IPS-NIHi7 (cell line): ENCODE measurements around the gene NFATC3.

Experiments
- DNase-seq: peaks from one replicate; pipeline ENCODE4 v3.0.0; 2012; ENCODE audit warnings: mixed read lengths; ENCODE audit errors: extremely low spot score

NFATC3 gene

DNA sequence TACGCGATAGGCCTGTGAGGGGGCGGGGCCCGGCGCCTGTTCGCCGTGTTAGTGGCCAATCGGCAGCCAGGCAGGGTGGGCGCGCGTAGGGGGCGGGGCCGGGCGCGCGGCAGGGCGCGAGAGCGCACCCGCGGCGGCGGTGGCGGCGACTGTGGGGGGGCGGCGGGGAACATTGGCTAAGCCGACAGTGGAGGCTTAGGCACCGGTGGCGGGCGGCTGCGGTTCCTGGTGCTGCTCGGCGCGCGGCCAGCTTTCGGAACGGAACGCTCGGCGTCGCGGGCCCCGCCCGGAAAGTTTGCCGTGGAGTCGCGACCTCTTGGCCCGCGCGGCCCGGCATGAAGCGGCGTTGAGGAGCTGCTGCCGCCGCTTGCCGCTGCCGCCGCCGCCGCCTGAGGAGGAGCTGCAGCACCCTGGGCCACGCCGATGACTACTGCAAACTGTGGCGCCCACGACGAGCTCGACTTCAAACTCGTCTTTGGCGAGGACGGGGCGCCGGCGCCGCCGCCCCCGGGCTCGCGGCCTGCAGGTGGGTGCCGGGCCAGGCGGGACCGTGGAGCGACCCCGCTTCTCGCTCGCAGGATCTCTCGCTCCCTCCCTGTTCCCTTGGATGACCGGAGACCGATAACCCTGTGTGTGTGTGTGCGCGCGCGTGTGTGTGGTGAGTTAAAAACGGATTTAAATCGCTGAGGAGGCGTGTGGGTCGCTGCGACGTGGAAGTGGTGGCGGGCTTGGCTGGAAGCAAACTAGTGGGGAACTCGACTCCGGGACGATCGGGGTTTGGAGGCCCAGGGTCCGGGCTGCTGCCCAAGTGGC is at the start of gene NFATC3:
TSS of gene NFATC3 (plus strand) at position 112 of the 813 bp plus-strand sequence. CDS start at position 424, 312 bp downstream.
- peak; percentile 98 for DNase-seq

DNA sequence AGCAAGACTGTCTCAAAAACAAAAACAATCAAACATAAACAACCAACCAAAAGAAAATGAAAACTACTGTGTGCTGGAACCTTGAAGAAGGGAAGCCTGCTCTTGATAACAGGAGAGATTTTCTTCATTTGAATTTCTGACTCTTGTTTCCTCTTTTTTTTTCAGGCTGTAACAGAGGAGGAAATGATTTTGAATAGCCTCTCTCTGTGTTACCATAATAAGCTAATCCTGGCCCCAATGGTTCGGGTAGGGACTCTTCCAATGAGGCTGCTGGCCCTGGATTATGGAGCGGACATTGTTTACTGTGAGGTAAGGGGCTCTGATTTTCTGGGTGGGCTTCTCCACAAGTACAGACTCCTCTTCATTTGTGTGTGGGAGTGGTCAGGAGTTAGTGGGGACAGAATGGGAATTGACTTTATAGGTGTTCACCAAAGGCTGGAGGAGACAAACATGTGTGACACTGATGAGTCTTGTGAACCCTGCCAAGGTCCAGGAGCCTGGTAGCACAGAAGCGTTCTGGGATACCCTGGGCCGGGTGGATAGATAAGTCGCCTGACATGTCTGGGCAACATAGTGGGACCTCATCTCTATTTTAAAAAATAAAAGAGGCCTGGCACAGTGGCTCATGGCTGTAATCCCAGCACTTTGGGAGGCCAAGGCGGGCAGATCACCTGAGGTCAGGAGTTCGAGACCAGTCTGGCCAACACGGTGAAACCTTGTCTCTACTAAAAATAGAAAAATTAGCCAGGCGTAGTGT is 47.2 kb upstream of the NFATC3 start:
- DNase-seq: no peak

DNA sequence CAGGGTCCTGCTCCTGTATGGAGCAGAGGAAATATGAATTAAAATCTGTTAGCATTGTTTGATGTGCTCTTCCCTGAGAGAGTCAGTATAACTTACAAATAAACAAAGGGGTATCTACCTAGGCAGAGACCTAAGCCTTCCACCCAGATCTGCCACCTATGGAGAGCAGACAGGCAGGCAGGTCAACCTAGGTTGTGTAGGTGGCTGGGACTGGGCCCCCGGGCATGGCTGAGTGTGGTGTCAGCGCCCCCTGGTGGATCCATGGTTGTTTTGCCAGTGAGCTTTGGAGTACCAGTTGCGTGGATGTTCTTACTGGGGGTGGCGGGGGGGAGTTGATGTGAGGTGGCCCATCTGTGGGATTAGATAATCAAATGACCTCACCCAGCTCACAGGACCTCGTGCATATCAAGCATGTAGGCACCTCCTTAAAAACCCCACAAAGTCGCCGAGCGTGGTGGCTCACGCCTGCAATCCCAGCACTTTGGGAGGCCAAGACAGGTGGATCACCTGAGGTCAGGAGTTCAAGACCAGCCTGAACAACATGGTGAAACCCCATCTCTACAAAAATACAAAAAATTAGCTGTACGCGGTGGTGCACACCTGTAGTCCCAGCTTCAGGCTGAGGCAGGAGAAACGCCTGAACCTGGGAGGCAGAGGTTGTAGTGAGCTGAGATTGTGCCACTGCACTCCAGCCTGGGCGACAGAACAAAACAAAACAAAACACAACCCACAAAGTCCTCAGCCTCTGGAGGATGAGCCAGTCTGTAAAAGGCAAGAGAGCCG is 44.5 kb upstream of the NFATC3 start:
- peak; percentile 96 for DNase-seq

DNA sequence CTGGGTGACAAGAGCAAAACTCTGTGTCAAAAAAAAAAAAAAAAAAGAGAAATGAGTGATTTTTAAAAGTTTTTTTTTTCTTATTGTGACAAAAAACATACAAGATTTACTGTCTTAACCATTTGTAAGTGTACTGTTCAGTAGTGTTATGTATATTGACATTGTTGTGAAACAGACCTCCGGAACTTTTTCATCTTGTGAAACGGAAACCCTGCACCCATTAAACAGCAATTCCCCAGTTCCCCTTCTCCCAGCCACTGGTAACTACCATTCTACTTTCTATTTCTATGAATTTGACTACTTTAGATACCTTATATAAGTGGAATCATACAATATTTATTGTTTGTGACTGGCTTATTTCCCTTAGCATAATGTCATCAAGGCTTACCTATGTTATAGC is 43.4 kb upstream of the NFATC3 start:
- DNase-seq: no peak

DNA sequence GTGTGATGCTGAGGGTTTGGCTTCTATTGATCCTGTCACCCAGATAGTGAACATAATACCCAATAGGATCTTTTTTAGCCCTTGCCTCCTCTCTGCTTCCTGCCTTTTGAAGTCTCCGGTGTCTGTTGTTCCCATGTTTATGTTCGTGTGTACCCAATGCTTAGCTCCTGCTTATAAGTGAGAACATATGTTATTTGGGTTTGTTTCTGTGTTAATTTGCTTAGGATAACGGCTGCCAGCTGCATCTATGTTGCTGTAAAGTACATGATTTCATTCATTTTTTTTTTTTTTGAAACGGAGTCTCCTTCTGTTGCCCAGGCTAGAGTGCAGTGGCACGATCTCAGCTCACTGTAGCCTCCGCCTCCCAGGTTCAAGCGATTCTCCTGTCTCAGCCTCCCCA is 39.1 kb upstream of the NFATC3 start:
- no peak for DNase-seq

DNA sequence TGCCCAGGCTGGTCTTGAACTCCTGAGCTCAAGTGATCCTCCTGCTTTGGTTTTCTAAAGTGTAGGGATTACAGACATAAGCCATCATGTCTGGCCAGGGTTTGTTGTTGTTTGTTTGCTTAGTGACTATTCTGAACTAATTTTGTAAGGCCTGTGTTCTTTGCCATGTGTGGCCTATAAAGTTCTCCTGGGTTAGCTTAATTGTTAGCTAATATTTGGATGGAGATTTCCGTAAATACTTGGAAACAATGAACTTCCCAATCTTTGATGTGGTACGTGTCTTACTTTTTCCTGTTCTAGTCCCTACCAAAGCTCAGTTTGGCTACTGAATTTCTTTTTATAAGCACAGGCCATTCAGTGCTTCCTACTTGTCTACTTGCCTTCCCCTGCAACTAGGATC is 37.2 kb upstream of the NFATC3 start:
- no peak for DNase-seq

DNA sequence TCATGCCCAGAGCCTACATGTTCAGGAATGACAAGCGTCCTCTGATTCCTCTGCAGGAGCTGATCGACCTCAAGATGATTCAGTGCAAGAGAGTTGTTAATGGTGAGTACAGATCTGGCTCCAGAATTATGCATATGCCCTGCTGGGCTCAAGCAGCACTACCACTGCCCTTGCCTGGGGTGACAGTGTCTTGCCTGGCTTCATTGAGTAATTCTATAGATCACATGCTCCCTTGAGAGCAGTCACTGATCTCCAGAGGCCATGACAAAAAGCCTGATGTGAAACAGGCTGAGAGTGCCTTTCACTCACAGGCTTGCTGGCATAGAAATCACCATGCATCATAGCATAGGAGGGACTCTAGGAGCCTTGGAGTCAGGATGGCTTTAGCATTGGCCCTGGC is 35.7 kb upstream of the NFATC3 start:
- no peak for DNase-seq

DNA sequence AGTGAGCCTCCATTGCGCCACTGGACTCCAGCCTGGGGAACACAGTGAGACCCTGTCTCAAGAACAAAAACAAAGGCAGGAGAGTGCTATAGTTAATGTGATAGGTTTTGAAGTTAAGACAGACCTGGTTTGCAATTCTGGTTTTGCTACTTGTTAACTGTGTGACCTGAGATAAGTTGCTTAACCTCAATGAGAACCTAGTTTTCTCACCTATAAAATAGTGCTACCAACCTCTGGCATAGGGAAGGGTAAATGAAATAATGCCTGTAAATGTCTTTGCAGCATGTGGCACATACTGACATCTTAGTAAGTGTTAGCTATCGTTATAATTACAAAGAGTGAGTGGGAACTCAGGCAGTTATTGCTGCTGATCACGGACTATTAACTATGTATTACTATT is 29.8 kb upstream of the NFATC3 start:
- DNase-seq: no peak

DNA sequence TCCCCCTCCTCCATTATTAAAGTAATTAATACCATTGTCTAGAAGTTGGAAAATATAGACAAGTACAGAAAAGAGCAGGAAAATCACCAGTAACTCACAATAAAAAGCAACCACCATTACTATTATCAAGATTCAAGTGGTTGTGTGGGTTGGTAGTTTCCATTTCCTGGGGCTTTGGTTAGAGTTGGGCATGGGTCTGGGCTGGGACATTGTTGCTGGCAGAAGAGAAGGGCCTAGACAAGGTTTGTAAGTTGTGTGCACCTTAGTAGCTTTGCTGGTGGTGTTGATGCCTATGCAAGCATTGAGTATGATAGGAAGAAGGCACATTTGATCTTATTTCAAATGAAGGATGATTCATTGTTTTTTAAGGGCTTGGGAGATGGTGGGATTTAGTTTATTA is 25.4 kb upstream of the NFATC3 start:
- DNase-seq: no peak

DNA sequence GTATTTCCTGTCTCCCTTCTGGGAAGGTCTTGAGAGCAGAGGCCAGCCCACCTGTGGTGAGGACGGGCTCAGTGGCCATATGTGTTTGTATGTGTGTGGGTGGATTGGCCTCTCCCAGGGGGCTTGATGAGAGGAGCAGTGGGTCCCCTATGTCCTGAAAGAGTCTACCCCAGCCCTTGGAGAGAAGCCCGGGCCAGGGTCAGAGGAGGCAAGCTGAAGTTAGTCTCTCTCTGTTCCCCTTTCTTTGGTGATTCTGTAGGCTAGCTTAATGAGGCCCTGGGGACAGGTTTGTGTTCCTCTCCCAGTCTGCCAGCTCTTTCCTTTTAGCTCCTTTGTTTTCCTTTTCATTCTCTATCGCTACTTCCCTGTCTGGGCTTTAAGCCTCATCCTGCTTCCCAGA is 23.8 kb upstream of the NFATC3 start:
- DNase-seq: no peak

DNA sequence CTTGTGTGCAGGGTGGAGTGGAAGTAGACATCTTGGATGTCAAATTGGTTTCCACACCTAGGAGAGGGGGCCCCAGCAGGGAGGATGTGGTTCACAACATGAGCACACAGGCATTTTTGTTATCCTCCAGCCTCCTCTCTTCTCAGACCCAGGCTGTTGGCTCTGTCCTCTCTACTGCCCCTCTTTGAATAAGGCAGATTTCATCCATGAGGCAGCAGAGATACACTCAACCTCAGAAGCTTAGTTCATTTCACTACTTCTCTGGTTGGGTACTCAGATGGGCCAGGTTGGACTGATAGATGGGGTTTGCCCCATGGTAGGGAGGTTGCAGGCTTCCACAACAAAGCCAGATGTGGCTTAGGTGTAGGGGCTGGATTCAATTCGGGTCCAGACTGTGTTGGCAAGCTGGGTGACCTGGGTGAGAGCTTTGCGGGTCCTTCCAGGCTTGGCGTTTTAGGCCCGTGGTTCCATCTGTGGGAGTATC is 22.2 kb upstream of the NFATC3 start:
- DNase-seq: no peak

DNA sequence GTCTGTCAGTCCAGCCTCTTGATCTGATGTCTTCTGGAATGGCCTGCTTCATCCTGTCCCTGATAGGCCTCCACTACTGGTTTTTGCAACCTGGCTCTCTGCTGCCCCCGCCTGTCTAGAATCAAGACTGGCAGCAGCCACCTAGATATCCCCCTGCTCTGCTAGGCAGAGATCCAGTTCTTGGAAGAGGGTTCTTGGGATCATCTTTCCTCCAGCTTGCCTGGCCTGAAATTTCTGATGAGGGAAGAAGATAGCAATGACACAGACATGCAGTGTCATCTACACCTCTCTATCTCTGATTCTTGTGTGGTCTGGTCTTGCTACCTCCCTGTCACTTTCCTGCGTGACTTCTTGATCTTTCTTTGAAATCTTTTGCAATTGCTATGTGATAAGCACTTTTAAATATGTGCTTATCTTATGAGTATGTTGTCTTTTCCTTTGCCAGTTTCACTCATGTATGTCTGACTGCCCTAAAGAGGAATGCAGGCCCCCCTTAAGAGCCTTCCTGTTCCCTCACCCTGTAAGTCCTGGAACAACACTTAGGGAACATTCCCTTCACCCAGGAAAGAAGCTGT is 20.3 kb upstream of the NFATC3 start:
- peak; percentile 92 for DNase-seq

DNA sequence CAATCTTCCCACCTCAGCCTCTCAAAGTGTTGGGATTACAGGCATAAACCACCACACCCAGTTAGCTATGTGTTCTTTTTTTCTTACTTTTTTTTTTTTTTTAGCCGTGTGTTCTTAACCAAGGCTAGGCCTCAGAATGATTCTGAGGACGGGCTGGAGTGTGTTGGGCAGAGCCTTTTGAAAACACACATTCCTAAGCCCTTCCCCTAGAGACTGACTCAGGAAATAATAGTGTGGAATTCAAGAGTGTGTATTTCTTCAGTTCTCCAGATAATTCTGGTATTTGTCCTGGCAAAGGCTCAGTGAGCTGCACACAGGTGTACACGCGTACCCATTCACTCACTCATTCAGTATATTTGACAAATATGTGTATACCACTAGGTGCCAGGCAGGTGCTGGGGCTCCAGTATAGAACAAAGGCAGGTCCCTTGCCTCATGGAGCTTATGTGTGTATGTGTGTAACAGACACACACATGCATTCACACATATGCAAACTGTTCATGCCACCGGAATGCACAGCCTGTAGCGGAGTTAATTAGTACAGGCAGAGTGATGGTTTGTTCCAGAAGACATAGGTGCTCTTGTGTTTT is 19.4 kb upstream of the NFATC3 start:
- DNase-seq: peak; percentile 2

DNA sequence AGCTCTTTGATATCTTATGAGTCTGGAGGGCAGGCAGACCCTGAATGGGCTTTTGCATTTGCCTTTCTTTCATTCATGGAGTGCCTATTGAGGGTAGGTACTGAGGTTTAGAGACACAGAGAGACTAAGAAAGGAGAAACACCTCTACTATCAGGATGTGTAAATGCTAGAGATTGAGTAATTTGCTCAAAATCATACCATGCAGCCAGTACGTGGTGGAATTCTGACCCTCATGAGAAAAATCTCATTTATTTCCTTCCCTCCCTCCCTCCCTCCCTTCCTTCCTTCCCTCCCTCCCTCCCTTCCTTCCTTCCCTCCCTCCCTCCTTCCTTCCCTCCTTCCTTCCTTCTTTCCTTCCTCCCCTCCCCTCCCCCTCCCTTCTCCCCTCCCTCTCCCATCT is 18.4 kb upstream of the NFATC3 start:
- DNase-seq: no peak

DNA sequence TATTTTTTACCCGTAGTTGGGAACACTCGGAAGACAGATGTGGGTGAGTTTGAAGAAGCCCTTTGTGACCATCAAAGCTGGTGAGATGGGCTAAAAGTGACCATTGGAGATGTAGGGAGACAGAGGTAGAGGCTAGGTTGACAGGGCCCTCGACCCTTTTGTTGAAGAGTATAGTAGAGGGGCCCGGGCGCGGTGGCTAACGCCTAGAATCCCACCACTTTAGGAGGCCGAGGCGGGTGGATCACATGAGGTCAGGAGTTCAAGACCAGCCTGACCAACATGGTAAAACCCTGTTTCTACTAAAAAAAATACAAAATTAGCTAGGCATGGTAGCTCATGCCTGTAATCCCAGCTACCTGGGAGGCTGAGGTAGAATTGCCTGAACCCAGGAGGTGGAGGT is 16.2 kb upstream of the NFATC3 start:
- no peak for DNase-seq

DNA sequence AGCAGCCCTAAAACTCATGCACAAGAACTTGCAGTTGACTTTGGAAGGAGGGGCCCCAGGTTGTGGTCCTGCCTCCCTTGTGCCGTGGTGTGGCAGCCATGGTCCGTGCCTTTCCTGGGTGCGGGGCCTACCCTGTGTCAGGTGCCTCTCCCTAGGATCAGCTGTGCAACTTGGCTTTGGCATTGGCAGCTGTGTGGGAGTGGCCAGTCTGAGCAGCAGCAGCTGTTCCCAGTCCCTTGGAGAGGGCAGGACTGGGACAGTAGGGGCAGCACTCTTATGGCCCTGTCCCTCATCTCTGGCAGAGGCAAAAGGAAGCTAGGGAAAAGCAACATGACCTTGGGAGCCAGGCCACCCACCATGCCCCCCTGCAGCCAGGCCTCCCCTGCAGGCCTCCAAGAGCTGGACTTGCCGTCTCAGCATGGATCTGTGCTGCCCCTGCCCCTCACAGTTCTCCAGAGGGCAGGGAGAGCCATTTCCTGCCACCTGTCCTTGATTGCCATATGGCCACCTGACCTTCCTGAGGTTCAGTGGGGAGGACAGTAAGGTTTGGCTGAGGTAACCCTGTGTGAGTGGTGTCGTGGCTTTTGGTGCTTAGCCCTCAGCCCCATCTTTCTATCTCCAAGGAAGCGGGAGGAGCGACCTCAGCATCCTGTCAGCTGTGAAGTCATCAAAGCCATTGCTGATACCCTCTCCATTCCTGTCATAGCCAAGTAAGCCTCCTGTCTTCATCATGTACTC is 15.5 kb upstream of the NFATC3 start:
- peak; percentile 4 for DNase-seq

DNA sequence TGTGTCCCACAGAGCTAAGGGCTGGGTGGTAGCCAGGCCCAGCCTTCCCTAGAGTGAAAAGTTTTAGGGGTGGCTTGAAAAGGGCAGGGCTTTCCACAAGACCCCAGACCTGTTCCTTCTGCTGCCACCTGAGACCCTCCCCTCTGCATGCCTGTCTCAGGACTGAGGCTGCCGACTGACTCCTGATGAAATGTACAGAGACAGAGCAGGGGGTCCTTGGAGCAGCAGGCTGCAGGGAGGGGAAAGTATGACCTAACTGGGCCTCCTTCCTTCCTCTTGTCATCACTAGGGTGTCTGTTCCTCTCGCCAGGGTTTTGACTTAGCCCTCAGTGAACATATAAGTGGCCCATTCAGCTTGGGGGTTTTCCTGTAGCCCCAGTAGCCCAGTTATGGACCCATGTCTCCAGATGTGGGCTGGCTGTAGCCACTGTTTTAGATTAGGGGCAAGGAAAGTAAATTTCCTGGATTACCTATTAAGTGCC is 14.9 kb upstream of the NFATC3 start:
- peak; percentile 5 for DNase-seq

DNA sequence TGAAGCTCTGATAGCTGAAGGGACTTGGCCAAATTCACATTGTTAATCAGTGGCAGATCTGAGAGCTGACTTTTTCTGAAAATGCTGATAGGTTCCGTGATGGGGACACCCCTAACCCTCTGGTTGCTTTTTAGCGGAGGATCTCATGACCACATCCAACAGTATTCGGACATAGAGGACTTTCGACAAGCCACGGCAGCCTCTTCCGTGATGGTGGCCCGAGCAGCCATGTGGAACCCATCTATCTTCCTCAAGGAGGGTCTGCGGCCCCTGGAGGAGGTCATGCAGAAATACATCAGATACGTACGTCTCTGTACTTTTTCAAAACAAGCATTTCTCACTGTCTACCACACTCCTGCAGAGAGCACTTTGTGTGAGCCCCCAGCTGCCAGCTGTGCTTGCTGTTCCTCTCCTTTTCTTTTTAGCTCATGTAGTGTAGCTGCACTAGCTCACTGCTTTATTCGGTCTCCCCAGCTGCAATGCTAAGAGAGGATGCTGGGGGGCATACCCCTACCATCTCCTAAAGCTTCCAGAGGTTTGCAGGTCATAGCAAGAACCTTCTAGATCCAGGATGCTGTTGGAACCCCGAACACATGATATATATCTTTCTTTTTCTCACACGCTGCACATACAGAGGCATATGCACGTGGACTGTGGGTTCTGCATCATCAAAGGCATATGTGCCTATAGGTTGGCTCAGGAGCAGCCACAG is 14.2 kb upstream of the NFATC3 start:
- peak; percentile 1 for DNase-seq

DNA sequence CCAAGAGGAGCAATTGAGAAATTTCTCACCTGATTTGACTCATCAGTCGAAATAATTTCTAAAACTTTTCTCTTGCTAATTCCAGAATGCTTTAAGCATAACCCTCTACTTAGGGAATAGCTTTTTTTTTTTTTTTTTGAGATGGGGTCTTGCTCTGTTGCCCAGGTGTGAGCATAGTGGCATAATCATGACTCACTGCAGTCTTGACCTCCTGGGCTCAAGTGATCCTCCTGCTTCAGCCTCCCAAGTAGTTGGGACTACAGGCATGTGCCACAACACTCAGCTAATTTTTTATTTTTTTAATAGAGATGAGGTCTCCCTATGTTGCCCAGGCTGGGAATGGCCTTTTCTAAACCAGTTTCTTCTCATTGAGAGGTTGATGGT is 13.7 kb upstream of the NFATC3 start:
- DNase-seq: no peak
